Heart left ventricle (tissue), 16 donors: Measurements from ENCODE around the gene NAA16. TPM values are rescaled to one million over a fixed set of nuclear protein-coding genes. Genes with fewer than 3 reads are reported as not detected.

Experiments used
- ATAC-seq, 4 donors: fragments of 200-7000 bp; cut with Tn5 transposase; one replicate each; pipeline ENCODE4 v1.9.1; 2020 to 2022; ENCODE audit warnings: moderate library complexity in 4 of 4, mild to moderate bottlenecking in 3 of 4, moderate number of reproducible peaks in 1 of 4
- DNase-seq, 5 donors: peaks; one replicate each; pipeline ENCODE4 v3.0.0-alpha.2; 2020
- H3K27ac ChIP-seq, 12 donors: fragments of 200-600 bp; sonication (generic) in 4 of 12; one replicate each; pipeline versions ENCODE4 v1.5.0 to v1.8.0; 2016 to 2022; ENCODE audit warnings: mild to moderate bottlenecking in 2 of 12
- H3K27me3 ChIP-seq, 9 donors: fragments of 200-600 bp; sonication (generic) in 2 of 9; one replicate each; pipeline versions ENCODE4 v1.5.1 to v1.8.0; 2016 to 2022; ENCODE audit warnings: mild to moderate bottlenecking in 3 of 9
- H3K36me3 ChIP-seq, 9 donors: fragments of 200-600 bp; sonication (generic) in 2 of 9; one replicate each; pipeline versions ENCODE4 v1.5.0 to v1.8.0; 2018 to 2022; ENCODE audit warnings: mild to moderate bottlenecking in 2 of 9
- H3K4me1 ChIP-seq, 12 donors: fragments of 200-600 bp; sonication (generic) in 4 of 12; one replicate each; pipeline versions ENCODE4 v1.5.0 to v1.8.0; 2016 to 2022; ENCODE audit warnings: mild to moderate bottlenecking in 3 of 12
- H3K4me3 ChIP-seq, 12 donors: fragments of 200-600 bp; sonication (generic) in 4 of 12; one replicate each; pipeline versions ENCODE4 v1.5.0 to v1.8.0; 2017 to 2022; ENCODE audit warnings: mild to moderate bottlenecking in 9 of 12, moderate library complexity in 4 of 12
- H3K9me3 ChIP-seq, 12 donors: fragments of 200-600 bp; sonication (generic) in 4 of 12; one replicate each; pipeline versions ENCODE4 v1.5.0 to v1.8.0; 2016 to 2022; ENCODE audit warnings: mild to moderate bottlenecking in 1 of 12
- POLR2A ChIP-seq, 2 donors: fragments of 450-650 bp; IDR thresholded peaks; one replicate each; pipeline ENCODE4 v1.6.1; 2017; ENCODE audit warnings: antibody characterized with exemption in 2 of 2, mild to moderate bottlenecking in 2 of 2, moderate library complexity in 2 of 2
- WGBS, 4 donors: extraction: QIAGEN DNeasy Blood & Tissue Kit in 2 of 4; methylation state at CpG; one replicate each; pipeline versions ENCODE4 v1.1.5 to v1.1.7; 2013 to 2018; 5-methylcytosine and 5-hydroxymethylcytosine counted together
- intact Hi-C, 10 donors: fragments of 100-400 bp; cut with DNase I; formaldehyde crosslinking; loops; one replicate each; pipeline versions ENCODE4 v1.11.1 to v1.14.2; 2022
- polyA plus RNA-seq, 2 donors: library from polyadenylated mRNA; stranded (reverse); fragments of 200-250 nt; gene quantifications; one replicate each; pipeline ENCODE4 v1.2.3, GENCODE V29; 2013
- total RNA-seq, 9 donors: library from RNA; depleted of rRNA in 2 of 9; stranded (reverse); fragments of >200 nt in 2 of 9; fragmentation: NEBNext Ultra II Directional in 3 of 9; extraction: Animal tissue kit (Norgen Biotek cat#: 25700) in 3 of 9; gene quantifications; one replicate each; pipeline versions ENCODE4 v1.1.0 to v1.2.4, GENCODE V29; 2016 to 2023
- TF ChIP-seq, protein P1 (sequence below), 12 donors: fragments of 200-600 bp; sonication (generic) in 4 of 12; IDR thresholded peaks; one replicate each; pipeline versions ENCODE4 v1.5.0 to v1.8.0; 2018 to 2022; ENCODE audit warnings: antibody characterized with exemption in 12 of 12, mild to moderate bottlenecking in 5 of 12
- donor health status: ischemic (EF 13 %, LVEDD 7.1; RV severe dilation, severe dysfunction).
- donor health status: healthy with polysubstance abuse.
- donor health status: DM: no; HTN: yes; CAD: no.
- donor health status: DM: no; HTN: no; CAD: no.
- donor health status: ischemic (EF 25% LVEDD 6.9; RV normal size, moderate dysfunction).
- donor health status: ischemic (EF 25% LVEDD 5.7; RV mildly dilated, moderate dysfunction).
- donor health status: healthy.
- donor health status: DM: yes; HTN: yes; CAD: no.
- donor health status: ischemic (EF 35%, LVEDD 5.7; RV mildly dilated, moderate dysfunction).
- donor health status: nonischemic (EF 11% LVEDD 7.7; RV severe dilation, severe dysfunction).
- donor health status: DM: yes; HTN: yes; CAD: no.
- donor health status: PGD.
- donor health status: ischemic (EF 29% LVEDD 5.4; RV normal size, mild dysfunction).
- donor health status: nonischemic (EF 23%, LVEDD 6.1; RV moderate dilation, normal function).

The NAA16 gene
- total and polyA plus RNA-seq, 11 donors, result 3.6 to 10.7 (median 7.3) TPM

DNA sequence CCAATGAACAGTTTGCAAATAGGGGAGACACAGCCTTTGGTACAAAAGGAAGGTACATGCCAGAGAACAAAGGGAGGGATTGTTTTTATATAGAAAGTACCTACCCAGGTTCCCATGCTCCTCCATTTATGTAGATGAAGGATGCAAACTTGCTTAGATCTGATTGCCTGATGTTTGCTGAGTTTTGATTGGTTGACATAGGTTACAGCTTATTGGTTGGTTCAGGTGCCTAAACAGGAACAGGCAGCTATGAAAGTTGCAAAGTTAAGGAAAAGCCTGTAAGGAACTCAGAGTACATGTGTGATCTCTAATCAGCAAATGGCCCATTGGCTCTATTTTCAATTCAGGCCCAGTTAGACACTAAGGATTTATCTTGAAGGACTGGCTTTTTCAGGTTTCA lies 6.5 kb upstream of the NAA16 start:
- Histone ChIP-seq H3K27ac (no peak overlapping the region), H3K27me3 (peaks cover 0 to 4% (median 0%) of the 10 kb centered on the region in 9 donors), H3K36me3 (no peaks in the 10 kb centered on the region), H3K4me1 (no peaks in the 10 kb centered on the region), H3K9me3 (no peaks in the 10 kb centered on the region), H3K4me3 (no peak overlapping the region)
- DNase-seq, result no peak
- intact Hi-C loops, result no loop called here
- ATAC-seq, result no peak
- TF ChIP-seq, protein P1, sequence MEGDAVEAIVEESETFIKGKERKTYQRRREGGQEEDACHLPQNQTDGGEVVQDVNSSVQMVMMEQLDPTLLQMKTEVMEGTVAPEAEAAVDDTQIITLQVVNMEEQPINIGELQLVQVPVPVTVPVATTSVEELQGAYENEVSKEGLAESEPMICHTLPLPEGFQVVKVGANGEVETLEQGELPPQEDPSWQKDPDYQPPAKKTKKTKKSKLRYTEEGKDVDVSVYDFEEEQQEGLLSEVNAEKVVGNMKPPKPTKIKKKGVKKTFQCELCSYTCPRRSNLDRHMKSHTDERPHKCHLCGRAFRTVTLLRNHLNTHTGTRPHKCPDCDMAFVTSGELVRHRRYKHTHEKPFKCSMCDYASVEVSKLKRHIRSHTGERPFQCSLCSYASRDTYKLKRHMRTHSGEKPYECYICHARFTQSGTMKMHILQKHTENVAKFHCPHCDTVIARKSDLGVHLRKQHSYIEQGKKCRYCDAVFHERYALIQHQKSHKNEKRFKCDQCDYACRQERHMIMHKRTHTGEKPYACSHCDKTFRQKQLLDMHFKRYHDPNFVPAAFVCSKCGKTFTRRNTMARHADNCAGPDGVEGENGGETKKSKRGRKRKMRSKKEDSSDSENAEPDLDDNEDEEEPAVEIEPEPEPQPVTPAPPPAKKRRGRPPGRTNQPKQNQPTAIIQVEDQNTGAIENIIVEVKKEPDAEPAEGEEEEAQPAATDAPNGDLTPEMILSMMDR (IDR thresholded peaks at IDR 0.05), result no peak
- TF ChIP-seq POLR2A (IDR thresholded peaks at IDR 0.05), result no peak

DNA sequence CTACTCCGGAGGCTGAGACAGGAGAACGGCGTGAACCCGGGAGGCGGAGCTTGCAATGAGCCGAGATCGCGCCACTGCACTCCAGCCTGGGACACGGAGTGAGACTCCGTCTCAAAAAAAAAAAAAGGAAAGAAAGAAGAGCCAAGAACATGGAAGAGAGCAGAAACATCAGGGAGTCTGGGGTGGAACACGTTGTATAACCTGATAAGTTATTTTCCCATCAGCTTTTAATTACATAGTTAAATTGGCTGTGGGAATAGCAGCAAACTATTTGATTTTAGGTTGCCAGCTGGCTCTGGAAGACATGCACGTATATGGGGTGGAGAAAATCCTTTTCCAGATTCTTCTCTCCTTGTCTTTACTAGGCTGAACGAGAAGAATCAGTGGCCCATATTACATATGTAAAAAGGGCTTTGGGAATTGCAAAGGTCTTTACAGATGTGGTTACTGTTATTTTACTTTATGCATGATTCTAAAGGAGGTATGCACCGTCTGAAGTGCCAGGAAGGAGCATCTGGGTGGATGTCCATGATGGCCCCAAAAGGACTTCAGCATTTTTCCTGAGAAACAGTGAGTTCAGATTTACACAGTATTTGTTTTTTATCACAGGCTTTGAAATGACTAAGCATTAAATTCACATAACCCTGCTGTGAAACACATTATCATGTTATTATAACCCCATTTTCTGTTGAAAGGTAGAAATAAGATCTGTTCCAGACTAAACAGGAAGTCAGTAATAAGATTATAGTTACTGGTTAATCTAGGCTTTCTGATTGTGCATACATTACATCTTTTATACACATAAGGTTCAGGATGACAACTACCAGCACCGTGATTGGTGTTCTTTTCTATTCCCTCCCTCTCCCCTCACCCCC lies 4.6 kb upstream of the NAA16 start:
- Histone ChIP-seq H3K9me3 (no peaks in the 10 kb centered on the region), H3K27ac (no peak overlapping the region), H3K4me1 (peaks cover 0 to 7% (median 0%) of the 10 kb centered on the region in 12 donors), H3K27me3 (peaks cover 0 to 4% (median 0%) of the 10 kb centered on the region in 9 donors), H3K36me3 (no peaks in the 10 kb centered on the region), H3K4me3 (no peak overlapping the region)
- TF ChIP-seq, protein P1 (IDR thresholded peaks at IDR 0.05), result no peak
- no peak for TF ChIP-seq POLR2A (IDR thresholded peaks at IDR 0.05)
- ATAC-seq (no peak), DNase-seq (no peak)
- 78 to 85% (median 80%) methylated on average over 15 of the region's 15 CpGs for WGBS, 4 donors
- intact Hi-C loops, result no loop called here

DNA sequence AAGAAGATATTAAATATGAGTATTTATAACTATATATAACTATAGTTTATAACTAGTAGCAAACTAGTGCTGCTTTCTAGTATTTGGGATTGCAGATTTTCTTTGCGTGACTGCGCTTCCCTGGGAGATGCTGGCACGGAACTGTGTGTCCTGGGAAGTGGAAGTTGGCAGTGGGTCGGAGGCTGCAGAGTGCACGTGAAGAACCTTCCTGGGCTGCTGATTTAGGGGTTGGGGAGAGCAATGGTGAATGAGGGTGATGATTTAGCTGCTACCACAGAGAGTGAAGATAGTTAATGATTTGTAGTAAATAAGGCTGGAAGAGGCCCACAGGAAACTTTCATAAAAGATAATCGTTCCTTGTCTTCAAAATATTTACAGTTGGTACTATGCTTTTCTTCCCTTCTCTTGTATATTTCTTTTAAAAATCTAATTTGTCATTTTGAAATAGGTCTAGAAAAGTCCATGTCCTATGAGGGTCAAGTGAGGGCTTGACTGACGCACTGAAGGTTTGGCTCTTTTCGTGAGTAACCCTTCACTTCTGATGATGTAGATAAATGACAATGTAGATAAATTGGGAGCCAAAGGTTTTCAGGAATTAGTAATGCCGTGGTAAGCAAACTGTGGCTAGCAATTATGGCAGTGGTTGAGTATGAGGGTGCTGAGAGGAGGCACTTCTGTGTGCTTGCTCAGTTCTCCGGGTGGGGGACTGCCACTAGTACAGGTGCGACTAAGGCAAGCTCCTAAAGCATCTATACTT lies 3.0 kb upstream of the NAA16 start:
- intact Hi-C loops, result no loop called here

More for the DNA sequence above, 3.0 kb upstream of the NAA16 start:
- peaks cover 0 to 16% (median 8%) of the 10 kb centered on the region in 12 donors for H3K4me1 ChIP-seq
- no peak for TF ChIP-seq POLR2A (IDR thresholded peaks at IDR 0.05)
- TF ChIP-seq, protein P1 (IDR thresholded peaks at IDR 0.05), result no peak
- DNase-seq (no peak), ATAC-seq (no peak)
- H3K27ac ChIP-seq, result no peak overlapping the region
- no peaks in the 10 kb centered on the region for H3K27me3 ChIP-seq
- H3K4me3 ChIP-seq, result no peak overlapping the region
- no peaks in the 10 kb centered on the region for H3K9me3 ChIP-seq
- 85 to 93% (median 86%) methylated on average over 11 of the region's 11 CpGs for WGBS, 4 donors
- H3K36me3 ChIP-seq, result no peaks in the 10 kb centered on the region
